NCI-H1930 (cell line): ENCODE data around the gene SGSH.
"Not testable (repeated sequence)": the region's sequence is repeated elsewhere in the genome, so short reads cannot be mapped to it uniquely, and the experiment has no call there.

Experiments
- DNase-seq, 2 experiments: peaks; one replicate each; lab custom pipeline; 2025; lab: John Stamatoyannopoulos, UW

The SGSH gene

DNA sequence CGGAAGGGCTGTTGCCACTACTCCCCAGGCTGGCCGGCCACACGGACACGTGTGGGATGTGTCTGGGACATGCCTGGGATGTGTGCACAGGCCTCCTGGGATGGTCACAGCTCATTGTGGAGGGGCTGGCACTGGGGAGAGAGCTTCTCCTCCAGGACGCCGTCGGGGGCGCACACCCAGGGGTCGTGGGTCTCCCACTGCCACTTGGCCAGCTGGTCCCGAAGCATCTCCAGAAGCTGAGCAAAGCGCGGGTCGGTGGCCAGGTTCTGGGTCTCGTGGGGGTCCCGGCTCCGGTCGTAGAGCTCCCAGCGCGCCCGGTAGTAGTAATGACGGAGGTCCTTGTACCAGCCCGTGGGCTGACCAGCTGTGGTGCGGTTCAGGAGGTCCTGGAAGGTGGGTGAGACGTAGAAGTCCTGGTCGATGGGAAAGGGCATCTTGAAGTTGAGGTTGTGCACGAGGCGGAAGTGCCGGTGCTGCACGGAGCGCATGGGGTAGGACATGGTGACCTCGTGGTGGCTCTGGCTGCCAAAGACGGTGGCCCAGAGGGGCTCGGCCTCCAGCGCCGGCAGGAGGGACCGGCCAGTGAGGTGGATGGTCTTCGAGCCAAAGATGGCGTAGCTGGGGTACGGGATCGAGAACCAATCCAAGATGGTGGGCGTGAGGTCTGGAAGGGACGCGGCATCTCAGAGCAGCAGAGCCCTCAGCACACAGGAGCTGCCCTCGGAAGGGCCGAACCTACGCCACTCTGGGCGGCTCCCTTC, 9.6 kb downstream of the SGSH start:
- no peak for DNase-seq

DNA sequence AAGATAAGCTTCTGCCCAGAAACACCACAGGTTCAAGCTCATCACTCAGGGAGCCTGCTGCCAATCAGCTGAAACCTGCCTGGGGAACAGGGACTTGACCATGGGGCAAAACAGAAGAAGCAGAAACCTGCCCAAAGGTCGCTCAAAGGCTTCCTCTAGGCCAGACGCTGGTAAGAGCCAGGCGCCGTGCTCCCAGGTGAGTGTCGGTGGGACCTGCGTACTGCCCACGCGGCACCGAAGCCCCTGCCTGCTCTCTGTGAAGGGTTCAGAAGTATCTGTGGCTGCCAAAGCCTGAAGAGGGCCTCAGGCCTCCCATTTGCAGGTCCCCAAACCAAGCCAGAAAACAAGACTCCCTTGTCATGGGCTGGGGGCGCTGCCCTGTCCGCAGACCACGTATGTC, 10.4 kb downstream of the SGSH start:
- DNase-seq: no peak

DNA sequence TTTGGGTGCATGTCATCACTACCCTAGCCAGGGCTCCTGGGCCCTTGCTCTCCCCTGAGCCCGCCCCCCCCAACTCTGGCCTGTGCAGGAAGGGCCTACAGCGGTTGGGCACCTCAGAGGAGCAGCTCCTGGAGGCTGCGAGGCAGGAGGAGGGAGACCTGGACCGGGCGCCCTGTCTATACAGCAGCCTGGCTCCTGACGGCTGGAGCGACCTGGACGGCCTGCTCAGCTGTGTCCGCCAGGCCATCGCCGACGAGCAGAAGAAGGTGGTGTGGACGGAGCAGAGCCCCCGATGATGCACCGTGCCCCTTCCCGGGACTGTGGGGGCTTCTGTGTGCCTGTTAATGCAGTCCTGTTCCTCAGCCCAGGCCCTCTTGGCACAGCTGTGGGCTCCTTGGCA, 12.1 kb downstream of the SGSH start:
- no peak for DNase-seq

DNA sequence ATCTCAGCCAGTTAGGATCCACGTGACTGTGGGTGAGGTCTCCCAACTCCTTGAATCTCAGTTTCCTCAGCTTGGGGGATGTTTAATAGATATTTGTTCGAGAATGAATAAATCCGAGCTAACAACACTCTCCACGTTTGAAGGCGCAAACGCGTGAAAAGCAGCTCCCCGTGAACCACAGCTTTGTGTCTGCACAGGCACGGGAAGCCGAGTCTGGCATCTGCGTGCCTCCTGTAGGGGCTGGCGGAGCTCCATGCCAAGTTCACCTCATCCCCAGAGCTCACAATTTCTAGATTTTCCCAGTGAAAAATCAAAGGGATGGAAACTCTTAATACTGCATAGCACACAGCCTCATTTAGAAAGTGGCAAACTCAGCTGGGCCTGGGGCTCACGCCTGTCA, 14.3 kb downstream of the SGSH start:
- no peak for DNase-seq

DNA sequence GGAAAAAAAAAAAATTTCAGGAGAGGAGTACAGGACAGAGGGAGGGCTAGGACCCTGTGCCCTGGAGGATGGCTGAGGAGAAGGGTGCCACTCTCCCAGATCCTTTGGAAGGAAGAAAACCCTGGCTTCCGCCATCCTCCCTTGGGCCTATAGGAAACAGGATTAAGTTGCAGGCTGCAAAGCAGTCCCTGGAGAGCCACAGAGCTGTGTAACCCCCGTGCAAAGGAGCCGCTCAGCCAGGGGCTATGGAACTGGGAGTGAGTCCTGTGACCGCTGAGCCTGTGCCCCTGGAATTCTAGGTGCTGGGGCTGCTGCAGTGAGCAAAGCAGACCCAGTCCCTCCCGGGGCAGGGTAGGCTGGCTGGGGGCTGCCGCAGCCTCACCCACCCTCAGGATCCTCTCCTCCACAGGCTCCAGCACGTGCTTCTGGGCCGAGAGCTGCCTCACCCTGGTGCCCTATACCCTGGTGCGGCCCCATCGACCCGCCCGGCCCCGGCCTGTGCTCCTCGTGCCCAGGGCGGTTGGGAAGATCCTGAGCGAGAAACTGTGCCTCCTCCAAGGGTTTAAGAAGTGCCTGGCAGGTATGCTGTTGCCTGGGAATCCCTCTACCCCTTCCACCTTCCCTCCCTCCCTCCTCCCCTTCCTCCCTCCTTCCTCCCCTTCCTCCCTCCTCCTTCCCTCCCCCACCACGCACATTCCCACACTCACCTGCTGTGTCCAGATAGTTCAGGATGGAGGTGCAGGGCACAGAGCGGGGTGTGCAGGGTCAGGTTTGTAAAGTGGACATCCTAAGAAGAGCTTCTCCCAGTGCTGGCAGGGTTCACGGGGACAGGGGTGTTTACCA, 15.3 kb downstream of the SGSH start:
- DNase-seq: no peak

DNA sequence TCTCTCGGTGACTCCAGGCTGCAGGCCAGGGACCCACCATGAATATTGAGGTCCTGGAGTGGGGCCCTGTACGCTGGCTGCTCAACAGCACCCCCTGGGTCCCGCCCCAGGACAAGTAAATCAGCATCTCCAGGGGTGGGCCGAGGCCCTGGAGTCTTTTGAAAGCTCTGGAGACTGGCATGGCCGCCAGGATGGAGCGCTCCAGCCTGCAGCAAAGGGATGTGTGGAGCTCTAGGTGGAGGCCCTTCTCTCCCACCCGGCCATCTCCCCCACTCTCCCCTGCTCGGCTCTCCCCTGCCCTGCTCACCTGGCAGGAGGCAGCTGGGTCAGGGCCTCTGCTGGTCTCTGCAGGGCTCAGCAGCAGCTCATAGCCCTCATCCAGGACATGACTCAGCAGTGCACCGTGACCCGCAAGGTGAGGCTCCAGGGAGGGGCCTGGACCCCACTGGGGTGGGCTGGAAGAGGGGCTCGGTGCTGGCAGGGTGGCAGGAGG, 16.6 kb downstream of the SGSH start:
- DNase-seq: no peak

DNA sequence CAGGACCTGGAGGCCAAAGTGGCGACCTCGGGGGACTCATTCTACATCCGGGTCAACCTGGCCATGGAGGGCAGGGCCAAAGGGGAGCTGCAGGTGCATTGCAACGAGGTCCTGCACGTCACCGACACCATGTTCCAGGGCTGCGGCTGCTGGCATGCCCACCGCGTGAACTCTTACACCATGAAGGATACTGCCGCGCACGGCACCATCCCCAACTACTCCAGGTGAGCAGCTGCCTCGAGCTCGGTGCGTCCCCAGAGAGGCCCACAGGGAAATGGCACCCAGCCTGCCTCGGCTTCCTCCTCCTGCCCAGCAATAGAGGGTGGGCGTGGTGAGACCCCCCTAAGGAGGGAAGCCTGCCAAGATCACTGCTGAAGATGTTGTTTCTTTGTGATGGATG, 17.9 kb downstream of the SGSH start:
- no peak for DNase-seq

DNA sequence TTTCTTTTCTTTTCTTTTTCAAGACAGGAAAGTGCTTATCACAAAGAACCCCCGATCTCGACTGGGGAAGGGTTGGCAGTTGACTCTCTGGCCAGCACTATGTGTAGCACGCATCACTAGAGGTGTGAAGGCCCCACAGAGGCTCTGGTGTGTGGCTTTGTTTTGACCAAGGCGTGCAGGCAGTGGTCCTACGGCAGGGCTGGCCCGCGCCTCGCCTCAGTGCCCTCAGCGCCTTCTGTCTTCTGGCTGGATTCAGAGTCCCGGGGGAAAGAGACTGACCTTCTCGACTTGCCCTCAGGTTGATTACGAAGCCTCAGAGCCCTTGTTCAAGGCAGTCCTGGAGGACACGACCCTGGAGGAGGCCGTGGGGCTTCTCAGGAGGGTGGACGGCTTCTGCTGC, 18.7 kb downstream of the SGSH start:
- DNase-seq: no peak

DNA sequence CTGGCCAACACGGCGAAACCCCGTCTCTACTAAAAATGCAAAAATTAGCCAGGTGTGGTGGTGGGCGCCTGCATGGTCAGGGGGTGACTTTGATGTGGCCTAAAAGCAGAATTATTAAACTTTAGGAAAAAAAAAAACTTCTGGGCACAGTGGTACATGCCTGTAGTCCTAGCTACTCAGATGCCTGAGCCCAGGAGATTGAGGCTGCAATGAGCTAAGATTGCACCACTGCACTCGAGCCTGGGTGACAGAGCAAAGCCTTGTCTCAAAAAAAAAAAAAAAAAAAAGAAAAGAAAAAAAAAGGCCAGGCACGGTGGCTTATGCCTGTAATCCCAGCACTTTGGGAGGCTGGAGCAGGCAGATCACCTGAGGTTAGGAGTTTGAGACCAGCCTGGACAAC, 20.8 kb downstream of the SGSH start:
- not testable (repeated sequence) for DNase-seq

DNA sequence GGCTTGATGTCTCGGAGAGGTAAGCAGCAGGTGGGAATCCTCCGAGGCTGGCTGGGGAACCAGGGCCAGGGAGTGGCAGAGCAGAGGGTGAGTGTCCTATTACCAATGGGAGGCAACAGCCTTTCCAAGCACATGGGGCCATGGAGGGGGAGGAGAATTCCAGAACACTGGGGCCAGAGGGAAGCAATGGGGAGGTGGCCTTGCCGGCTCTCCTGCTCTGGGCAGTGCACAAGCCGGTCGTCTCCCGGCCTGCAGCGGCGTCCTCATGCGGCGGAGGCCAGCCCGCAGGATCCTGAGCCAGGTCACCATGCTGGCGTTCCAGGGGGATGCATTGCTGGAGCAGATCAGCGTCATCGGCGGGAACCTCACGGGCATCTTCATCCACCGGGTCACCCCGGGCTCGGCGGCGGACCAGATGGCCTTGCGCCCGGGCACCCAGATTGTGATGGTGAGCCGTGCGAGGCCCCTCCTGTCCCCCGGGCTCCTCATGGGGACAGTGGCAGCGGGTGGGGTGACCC, 21.9 kb downstream of the SGSH start:
- no peak for DNase-seq

DNA sequence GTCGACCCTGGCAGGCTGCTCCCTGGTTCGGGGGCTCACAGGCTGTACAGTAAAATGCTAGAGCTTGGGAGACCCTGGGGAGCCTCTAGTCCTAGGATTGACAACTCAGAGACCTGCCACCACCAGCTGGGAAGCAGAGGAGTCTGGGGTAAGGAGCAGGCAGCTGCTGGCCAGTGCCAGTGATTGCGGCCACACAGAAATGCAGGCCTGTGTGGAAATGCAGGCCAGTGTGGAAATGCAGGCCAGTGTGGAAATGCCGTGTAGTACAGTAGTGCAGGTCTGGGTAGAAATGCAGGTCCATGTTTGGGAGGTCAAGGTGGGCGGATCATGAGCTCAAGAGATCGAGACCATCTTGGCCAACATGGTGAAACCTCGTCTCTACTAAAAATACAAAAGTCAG, 23.5 kb downstream of the SGSH start:
- DNase-seq: no peak

DNA sequence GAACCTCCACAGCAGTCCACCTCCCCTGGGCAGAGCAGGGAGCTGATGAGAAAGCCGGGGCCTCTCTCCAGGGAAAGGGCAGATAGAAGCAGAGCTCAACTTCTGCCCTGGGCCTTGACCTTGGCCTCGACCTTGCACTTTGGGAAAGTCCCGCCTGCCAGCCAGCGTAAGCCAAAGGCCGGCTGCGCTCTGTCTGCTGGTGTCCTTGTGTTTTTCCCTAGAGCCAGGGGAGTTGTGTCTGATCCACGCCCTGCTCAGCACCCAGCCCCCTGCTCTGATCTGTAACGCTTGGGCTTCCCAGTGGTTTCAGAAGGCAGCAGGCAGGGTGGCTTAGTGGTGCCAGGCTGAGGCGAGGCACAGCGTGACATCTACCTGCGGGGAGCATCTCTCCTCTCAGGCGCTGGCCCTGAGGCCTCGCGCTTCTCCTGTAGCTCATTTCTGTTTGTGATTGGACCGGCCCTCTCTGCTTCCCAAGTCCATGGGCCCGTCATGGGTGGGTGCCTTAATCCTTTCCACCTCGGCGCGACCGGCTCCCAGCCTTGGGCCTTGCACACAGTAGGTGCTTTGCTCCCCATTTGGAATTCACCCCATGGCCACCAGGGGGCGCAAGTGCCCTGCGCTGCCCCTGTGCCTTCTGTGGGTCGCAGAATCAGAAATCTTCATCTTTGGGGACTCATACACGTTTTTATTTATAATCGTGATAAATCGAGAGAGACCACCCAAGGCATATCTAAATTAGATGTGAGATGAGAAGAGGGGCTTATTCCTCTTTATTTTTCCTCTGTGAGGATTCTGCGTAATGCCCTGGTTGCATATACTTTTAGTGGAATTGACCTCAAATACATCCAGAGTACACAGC, 24.2 kb downstream of the SGSH start:
- DNase-seq: no peak

DNA sequence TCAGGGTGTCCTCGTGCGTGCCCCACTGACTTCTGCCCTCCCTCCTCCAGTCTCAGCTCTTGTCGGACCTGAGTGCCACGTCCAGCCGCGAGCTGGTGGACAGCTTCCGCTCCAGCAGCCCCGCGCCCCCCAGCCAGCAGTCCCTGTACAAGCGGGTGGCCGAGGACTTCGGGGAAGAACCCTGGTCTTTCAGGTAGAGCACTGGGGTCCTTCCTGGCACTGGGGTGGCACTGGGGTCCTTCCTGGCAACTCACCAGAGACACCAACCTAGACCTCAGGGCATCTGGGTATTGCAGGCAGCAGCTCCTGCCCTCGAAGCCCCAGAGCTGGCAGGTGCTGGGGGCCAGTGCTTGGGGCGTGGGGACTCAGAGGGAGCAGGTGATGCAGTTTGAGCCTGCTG, 25.0 kb downstream of the SGSH start:
- DNase-seq: no peak

DNA sequence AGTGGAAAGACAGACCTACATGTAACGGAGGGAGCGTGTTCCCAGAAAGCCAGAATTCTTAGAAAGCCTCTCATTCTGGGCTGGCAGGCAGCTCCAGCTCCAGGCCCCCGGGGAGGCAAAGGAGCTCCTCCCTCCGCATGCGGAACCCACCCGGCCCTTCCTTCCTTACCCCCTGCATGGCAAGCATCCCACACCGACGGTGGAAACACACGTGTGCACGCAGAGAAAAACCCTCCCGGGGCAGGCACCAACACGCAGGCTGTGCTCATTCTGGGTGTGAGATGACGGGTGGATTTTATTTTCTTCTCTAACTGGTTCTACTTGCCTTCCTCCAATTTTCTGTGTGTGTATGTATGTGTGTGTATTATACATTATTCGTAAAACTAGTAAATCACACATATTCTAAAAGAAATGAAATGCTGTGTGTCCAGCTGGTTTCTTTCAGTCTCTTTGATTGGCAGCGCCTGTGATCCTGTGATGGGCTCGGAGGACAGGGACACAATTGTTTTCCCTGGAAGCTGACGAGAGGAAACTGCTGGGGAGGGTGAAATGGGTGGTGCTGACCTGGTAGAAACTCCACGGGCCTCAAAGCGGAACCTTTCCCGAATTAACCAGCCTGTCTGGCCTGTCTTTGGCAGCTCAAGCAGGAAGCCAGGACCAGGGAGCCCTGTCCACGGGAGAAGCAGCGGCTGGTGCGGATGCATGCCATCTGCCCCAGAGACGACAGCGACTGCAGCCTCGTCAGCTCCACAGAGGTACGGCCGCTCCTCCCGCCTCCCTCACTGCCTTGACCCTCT, 28.1 kb downstream of the SGSH start:
- DNase-seq: no peak

DNA sequence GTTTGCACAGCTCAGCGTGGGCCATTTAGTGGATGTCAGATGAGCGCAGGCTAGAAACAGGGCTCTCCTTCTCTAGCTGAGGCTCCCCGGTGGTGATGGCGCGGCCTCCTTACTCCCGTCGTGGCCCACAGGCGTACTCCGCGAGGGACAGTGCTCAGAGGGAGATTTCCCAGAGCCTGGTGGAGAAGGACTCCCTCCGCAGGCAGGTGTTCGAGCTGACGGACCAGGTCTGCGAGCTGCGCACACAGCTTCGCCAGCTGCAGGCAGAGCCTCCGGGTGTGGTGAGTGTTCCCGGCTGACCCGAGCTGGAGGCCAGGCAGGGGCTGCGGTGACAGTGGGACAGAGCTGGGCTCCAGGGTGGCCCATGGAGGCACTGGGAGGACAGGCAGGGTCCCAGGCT, 28.9 kb downstream of the SGSH start:
- no peak for DNase-seq

DNA sequence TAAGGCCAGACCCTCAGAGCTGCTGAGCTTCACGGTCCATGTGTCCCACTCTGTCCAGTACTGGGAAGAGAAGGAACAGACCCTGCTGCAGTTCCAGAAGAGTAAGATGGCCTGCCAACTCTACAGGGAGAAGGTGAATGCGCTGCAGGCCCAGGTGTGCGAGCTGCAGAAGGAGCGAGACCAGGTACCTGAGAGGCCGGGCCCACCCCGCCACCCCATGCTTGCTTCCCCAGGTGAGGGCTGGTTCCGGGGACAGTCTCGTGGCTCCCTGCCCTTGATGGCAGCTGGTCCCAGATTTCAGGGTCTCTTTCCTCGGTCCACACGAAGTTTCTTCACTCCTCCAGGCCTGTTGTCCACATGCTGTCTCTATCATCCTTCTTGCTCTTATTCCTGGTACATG, 29.4 kb downstream of the SGSH start:
- DNase-seq: no peak

DNA sequence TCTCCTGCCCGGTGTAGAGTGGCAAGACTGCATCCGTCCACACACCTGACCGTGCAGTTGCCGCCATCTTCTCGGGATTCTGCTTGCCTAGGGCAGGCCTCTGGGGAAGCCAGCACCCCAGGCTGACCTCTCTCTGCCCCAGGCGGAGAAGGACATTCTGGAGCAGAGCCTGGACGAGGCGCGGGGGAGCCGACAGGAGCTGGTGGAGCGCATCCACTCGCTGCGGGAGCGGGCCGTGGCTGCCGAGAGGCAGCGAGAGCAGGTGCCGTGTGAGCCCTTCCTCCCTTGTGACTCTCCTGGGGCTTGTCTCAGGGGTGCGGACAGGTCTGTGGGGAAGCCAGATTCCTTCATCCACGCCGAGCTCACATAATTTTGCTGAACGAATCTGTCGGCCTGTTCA, 30.5 kb downstream of the SGSH start:
- DNase-seq: no peak

DNA sequence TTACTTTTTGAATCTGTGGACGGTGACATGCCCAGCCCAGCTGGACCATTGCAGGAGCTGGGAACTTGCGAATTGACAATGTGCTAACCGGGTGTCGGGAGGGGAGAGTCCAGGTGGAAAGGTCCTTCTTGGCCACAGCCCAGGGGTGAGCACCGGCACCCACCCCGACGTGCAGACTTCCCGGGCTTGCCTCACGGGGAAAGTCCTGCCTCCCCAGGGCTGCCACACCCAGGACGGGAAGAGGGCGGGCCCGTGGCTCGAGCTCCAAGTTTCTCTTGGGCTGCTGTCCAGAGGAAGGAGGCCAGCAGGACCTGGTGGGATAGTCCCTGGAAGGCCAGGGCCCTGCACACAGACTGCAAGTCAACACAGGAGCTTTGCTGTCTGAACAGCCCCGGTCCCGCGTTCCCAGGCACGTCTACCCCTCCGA, 32.6 kb downstream of the SGSH start:
- DNase-seq: no peak

DNA sequence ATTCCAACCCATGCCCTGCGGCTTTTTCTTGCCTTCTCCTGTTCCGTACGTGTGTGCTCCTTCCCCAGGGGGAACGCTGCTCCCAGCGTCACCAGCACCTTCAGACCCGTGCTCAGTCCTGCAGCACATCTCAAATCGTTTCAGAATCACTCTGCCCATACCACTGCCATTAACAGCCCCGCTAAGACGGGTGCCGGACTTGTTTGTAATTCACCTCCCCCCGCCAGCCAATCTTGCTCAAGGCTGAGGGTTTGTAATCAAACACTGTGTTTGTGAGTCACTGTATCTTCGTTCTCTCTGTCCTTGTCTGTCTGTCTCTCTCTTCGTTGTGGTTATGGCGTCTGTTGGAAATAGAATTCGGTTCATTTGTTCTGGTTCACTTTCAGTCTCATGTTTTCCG, 33.0 kb downstream of the SGSH start:
- DNase-seq: no peak

DNA sequence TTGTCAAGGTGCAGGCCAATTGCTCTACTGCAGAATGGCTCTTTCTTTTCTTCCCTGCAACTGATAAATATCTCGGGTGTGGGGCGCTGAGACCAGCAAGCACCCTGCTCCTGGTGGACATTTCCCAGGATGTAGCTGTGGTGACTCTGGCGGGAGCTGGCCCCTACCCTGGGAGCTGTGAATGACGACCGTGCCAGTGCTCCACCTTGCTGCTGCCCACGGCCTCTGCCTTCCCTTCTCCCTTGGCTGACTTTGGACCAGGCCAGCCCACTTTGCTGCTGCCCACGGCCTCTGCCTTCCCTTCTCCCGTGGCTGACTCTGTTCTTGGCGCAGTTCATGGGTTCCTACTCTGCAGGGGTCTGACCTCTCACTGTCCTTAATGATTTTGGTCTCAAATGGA, 34.2 kb downstream of the SGSH start:
- no peak for DNase-seq

DNA sequence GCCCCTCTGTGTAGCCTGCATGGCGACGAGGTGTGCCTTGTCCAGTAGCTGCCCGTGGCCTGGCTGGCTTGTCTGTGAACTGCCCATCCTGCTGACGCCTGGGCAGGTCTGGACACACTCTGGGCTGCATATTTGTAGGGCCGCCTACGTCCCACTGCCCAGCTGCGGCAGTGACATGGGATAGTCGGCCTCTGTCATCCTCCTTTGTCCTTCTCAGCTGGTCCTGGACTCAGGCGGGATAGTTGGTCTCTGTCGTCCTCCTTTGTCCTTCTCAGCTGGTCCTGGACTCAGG, 35.8 kb downstream of the SGSH start:
- no peak for DNase-seq
